Activated T-cell treated with anti-CD3 and anti-CD28 coated beads for 24 hours (primary cell): ENCODE data around the gene ZMYND8.
A peak's percentile ranks its signal among the peaks of the same experiment; 100 is the strongest.
"Not testable (repeated sequence)": the region's sequence is repeated elsewhere in the genome, so short reads cannot be mapped to it uniquely, and the experiment has no call there.

Experiments used
- DNase-seq: peaks from one replicate; pipeline ENCODE4 v3.0.0-alpha.2; 2020; ENCODE audit warnings: low read depth

Gene ZMYND8

GRCh38 chr20:47224300-47224791, 132.2 kb downstream of the ZMYND8 start:
- no peak for DNase-seq

DNA sequence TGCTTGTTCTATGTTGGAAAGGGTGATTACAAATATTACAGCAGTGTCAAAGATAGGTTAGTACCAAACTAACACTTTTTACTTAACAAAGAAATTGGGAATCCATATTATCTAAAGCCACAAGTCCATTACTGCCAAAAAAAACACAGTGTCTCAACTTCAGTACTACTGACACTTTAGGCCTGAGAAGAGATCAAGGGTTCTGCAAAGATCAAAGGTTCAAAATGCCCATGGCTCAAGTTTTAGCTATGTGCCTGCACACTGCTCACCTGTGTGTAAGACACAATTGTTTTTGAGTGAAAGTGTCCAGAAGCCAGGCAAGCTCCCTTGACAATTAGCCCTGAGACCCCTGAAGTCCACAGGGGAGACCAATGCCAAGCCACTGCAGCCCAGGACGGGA, 132.6 kb downstream of the ZMYND8 start:
- no peak for DNase-seq

- no peak for DNase-seq
Observed at GRCh38 chr20:47222468-47223119, 133.9 kb downstream of the ZMYND8 start.

- no peak for DNase-seq
Observed at GRCh38 chr20:47221036-47221625, 135.4 kb downstream of the ZMYND8 start.

- DNase-seq: peak; percentile 46
Observed at GRCh38 chr20:47220161-47220582, 136.3 kb downstream of the ZMYND8 start.

DNA sequence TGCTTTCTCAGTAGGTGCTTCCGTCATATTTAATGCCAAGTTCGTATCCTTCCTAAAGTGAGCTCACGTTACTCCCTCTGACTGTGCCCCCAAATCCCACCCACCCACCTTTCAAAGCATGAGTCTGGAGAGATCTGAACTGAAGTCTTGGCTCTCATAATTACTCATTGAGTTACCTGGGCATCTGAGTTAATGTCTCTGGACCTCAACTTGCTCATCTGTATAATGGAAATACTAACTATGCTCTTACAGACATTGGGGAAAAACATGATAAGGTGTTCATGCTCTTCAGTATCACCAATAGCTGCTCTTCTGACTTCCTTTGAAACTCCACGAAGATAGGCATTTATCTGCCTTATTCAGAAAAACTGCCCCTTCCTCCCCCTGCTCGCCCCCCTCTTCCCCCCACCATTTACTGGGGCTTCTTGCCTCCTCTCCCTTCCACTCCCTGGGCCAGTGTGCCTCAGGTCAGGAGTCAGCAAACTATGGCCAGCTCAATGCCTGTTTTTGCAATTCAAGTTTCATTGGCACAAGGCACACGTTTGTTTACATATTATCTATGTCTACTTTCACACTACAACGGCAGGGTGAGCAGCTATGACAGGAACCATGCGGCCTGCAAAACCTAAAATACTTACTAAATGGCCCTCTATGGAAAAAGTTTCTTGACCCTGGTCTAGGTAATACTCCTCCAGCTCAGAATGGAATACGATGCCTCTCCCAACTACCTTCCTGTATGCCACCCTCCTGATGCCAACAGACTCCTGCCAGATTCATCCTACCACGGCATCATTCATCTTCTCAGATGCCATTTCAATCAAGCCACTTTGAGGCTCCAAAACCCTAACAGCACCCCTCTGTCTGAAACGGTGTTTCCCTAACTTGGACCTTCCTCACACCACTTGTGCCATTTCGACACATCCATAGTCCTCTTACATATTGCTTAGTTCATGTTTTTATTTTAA, 138.7 kb downstream of the ZMYND8 start:
- DNase-seq: no peak

GRCh38 chr20:47216819-47217410, 139.6 kb downstream of the ZMYND8 start:
- no peak for DNase-seq

GRCh38 chr20:47215653-47216397, 140.7 kb downstream of the ZMYND8 start:
- DNase-seq: no peak

- no peak for DNase-seq
Observed at GRCh38 chr20:47213966-47214365, 142.5 kb downstream of the ZMYND8 start.

DNA sequence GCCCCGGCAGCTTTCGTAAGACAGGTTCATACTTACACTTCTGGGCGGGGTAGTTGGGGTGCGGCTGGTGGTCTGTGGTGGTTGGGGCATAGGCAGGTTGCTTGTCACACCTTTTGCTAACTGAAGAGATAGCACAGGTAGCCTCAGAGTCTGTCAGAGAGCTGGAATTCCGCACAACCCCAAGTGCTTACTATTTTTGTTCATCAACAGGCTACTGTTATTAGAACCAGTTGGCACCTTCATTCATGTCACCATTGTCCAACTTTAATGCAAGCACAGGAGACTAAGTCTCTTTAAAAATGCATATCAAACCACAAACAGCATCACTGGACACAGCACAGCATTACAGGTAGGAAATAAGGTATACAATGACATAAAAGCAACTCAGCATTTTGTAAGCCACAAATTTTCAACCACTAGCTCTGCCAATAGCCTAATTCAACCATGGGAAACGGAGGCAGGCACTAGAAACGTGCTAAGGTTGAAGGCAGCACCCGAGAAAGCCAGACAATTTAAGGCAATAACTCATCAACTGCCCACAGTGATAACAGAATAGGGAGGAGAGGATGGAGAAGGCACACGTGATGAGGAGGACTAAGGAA, 143.8 kb downstream of the ZMYND8 start:
- DNase-seq: no peak

DNA sequence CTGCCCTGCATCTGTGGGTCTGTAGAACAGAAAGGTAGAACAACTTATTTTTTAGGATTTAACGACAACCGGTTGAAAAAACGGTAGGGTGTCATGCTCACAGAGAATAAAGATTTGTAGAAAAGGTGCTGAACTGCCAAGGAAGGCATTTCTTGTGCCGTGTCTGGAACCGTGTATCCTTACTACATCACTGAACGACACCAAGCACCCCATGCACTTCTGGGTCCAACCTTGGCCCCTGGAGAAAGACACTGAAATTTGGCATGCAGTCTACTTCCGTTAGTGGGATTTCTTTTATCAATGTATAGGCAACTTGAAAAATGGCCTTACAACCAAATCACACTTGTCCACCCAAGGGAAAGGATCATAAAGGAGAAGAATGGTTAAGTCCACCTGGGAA, 145.5 kb downstream of the ZMYND8 start:
- no peak for DNase-seq

DNA sequence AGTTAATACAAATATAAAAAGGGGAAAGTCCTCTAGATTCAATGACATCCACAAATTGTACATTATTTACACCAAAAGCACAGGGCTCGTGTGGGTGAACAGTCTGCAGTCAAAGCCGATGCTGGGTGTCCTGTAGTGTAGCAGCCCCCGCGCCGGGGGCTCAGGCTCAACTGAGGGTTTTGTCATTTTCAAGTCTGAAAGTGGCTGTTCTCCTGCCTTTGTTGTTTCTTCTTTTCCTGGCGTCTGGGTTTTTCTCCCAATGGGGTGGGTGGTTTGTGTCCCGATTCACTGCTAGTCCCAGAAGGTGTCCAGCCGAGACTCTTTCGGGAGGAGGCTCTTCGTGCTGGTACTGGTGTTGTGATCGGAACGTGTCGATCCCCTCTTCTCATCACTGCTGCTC, 146.0 kb downstream of the ZMYND8 start:
- DNase-seq: no peak

GRCh38 chr20:47209982-47210381, 146.5 kb downstream of the ZMYND8 start:
- no peak for DNase-seq

DNA sequence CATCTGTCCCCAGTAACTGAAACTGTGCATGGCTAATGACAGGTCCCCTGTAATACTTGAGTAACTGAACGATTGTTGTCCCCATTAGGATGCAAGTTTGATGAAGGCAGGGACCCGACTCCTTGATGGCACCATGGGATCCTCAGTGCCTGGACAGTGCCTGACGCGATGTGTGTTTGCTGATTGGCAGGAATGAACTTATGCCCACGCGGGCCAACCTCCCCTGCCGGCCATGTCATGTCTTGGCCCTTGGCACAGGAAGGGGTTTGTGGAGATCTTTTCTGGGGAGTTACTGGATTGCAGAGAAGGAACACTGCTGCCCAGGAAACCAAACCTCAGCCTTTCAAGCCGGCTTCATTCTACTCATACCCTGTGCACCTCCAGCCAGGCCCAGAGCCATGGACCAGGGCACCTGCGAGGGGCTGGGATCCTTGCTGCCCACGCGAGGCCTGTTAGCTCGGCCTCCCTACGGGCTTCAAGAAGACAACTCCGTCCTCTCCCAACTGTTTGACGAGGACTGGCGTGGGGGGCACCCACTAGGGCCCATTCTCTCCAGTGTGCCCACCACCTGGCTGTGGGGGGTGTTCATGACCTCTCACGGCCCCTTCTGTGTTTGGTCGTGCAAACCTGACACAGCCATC, 147.8 kb downstream of the ZMYND8 start:
- DNase-seq: no peak

DNA sequence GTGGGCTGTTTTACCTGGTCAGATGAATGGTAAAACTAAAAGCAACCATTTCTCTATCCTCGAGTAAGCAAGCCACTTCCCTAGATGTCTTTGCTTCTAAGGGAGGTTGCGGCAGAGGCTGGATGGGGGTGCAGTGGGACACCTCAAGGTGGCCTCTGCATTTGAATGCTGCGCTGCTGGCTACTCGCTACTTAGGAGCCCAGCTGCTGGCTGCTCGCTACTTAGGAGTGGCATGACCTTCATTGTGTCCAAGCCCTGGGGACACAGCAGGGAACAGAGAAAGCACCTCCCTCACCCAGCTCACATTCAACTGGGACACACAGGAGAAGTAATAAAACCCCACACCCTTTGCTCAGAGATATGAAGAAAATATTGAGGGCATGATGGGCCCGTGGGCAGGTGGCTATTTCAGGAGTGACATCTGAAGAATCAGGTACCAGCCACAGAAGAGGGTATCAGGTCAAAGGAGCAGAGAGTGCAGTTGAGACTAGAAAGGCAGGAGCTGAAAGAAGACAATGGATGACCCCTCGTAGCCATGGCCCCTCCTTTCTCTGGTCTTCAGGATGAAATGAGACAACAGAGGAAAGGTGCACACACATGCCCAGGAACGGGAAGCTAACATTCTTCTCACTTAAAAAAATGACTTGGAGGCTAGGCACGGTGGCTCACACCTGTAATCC, 149.4 kb downstream of the ZMYND8 start:
- no peak for DNase-seq

GRCh38 chr20:47206552-47206951, 149.9 kb downstream of the ZMYND8 start:
- DNase-seq: not testable (repeated sequence)

DNA sequence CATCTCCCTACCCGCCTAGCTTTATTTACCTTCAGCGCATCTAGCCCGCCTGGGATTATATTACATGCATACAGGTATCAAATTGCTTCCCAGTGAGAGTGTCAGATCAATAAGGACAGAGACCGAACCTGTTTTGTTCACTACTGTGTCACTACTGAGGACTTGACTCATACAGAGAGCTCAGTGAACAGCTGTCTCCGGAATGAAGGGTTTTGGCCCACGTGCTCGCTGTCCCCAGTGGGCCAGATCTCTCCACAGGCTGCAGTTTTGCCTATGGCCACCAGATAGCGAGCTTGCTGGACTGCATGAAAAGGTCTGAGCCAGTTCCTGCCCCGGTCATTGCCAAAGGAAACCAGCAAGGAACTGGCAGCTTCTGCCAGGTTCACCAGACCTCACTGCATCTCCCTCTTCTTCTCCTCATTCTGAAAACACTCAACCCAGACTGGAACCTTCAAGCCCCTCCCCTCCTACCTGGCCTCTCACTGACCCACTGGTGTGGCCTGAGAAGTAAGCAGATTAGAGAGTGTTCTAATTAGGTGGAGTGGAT, 150.8 kb downstream of the ZMYND8 start:
- no peak for DNase-seq

DNA sequence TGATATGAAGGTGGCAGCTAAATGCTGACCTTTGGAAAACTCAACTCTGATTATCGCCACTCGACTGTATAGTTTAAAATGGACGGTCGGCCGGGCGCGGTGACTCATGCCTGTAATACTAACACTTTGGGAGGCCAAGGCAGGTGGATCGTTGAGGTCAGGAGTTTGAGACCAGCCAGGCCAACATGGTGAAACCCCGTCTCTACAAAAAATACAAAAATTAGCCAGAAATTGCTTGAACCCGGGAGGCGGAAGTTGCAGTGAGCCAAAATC, 151.7 kb downstream of the ZMYND8 start:
- DNase-seq: not testable (repeated sequence)

- no peak for DNase-seq
Observed at GRCh38 chr20:47204008-47204849, 152.3 kb downstream of the ZMYND8 start.
